Nephron progenitor cell (in vitro differentiated cells): ENCODE data around the gene PRL.

Experiments
- DNase-seq: peaks from one replicate; pipeline ENCODE4 v3.0.0; 2021
- H3K27ac Mint-ChIP-seq: 2 replicates; pipeline ENCODE4 v1.8.0; 2021; ENCODE audit warnings: mild to moderate bottlenecking, moderate library complexity, mixed read lengths
- H3K27me3 Mint-ChIP-seq: 2 replicates; pipeline ENCODE4 v1.8.0; 2021; ENCODE audit warnings: mild to moderate bottlenecking, low read depth, mixed read lengths; ENCODE audit not compliant: poor library complexity
- H3K36me3 Mint-ChIP-seq: 2 replicates; pipeline ENCODE4 v1.8.0; 2021; ENCODE audit warnings: low read depth, mixed read lengths
- H3K4me1 Mint-ChIP-seq: 2 replicates; pipeline ENCODE4 v1.8.0; 2021; ENCODE audit warnings: mixed read lengths
- H3K4me3 Mint-ChIP-seq: 2 replicates; pipeline ENCODE4 v1.8.0; 2021; ENCODE audit warnings: mild to moderate bottlenecking, moderate library complexity, mixed read lengths
- H3K9me3 Mint-ChIP-seq: 2 replicates; pipeline ENCODE4 v1.8.0; 2021; ENCODE audit warnings: mild to moderate bottlenecking, moderate library complexity, mixed read lengths
- CTCF ChIP-seq: fragments of 200-600 bp; sonication (generic); IDR thresholded peaks from 2 replicates; pipeline ENCODE4 v1.5.0; 2021; ENCODE audit warnings: antibody characterized with exemption

Gene PRL

GRCh38 chr6:22295145-22295544, 1.7 kb downstream of the PRL start:
- H3K4me3 Mint-ChIP-seq, result no peak overlapping the region
- no peak overlapping the region for H3K27ac Mint-ChIP-seq
- no peak for DNase-seq
- peaks cover 53% of the 10 kb centered on the region for H3K4me1 Mint-ChIP-seq
- no peak for TF ChIP-seq CTCF
- peaks cover 7% of the 10 kb centered on the region for H3K36me3 Mint-ChIP-seq
- H3K27me3 Mint-ChIP-seq, result peaks cover 2% of the 10 kb centered on the region
- H3K9me3 Mint-ChIP-seq, result no peaks in the 10 kb centered on the region

GRCh38 chr6:22294301-22294700, 2.5 kb downstream of the PRL start:
- Mint-ChIP-seq H3K36me3 (peaks cover 10% of the 10 kb centered on the region), H3K9me3 (no peaks in the 10 kb centered on the region), H3K27me3 (peaks cover 2% of the 10 kb centered on the region), H3K4me1 (peaks cover 48% of the 10 kb centered on the region), H3K4me3 (no peak overlapping the region), H3K27ac (peak overlapping the region; percentile 84)
- TF ChIP-seq CTCF, result no peak
- peak; percentile 4 for DNase-seq

GRCh38 chr6:22290045-22290444, 6.8 kb downstream of the PRL start:
- Mint-ChIP-seq H3K4me1 (peaks cover 15% of the 10 kb centered on the region), H3K9me3 (no peaks in the 10 kb centered on the region), H3K27me3 (peaks cover 3% of the 10 kb centered on the region), H3K27ac (no peak overlapping the region), H3K36me3 (peaks cover 4% of the 10 kb centered on the region), H3K4me3 (no peak overlapping the region)
- no peak for DNase-seq
- TF ChIP-seq CTCF, result no peak

GRCh38 chr6:22288721-22289120, 8.1 kb downstream of the PRL start:
- Mint-ChIP-seq H3K27me3 (peaks cover 3% of the 10 kb centered on the region), H3K4me1 (peaks cover 4% of the 10 kb centered on the region), H3K9me3 (no peaks in the 10 kb centered on the region), H3K36me3 (peaks cover 4% of the 10 kb centered on the region), H3K4me3 (no peak overlapping the region), H3K27ac (peak overlapping the region; percentile 12)
- no peak for TF ChIP-seq CTCF
- DNase-seq, result no peak

- Mint-ChIP-seq H3K27ac (no peak overlapping the region), H3K27me3 (peaks cover 6% of the 10 kb centered on the region), H3K36me3 (no peaks in the 10 kb centered on the region), H3K4me1 (peaks cover 4% of the 10 kb centered on the region), H3K9me3 (peaks cover under 1% of the 10 kb centered on the region), H3K4me3 (no peak overlapping the region)
- no peak for DNase-seq
- TF ChIP-seq CTCF, result no peak
Measured at GRCh38 chr6:22284666-22285065, 12.2 kb downstream of the PRL start.

- H3K27ac Mint-ChIP-seq, result no peak overlapping the region
- H3K4me1 Mint-ChIP-seq, result peaks cover 4% of the 10 kb centered on the region
- DNase-seq, result no peak
- no peak overlapping the region for H3K4me3 Mint-ChIP-seq
- peaks cover 5% of the 10 kb centered on the region for H3K27me3 Mint-ChIP-seq
- peaks cover 26% of the 10 kb centered on the region for H3K9me3 Mint-ChIP-seq
- H3K36me3 Mint-ChIP-seq, result peaks cover 18% of the 10 kb centered on the region
- no peak for TF ChIP-seq CTCF
Measured at GRCh38 chr6:22281341-22282085, 15.3 kb downstream of the PRL start.
